ENCODE results near the gene SF3A1.

- TF ChIP-seq, protein P1, sequence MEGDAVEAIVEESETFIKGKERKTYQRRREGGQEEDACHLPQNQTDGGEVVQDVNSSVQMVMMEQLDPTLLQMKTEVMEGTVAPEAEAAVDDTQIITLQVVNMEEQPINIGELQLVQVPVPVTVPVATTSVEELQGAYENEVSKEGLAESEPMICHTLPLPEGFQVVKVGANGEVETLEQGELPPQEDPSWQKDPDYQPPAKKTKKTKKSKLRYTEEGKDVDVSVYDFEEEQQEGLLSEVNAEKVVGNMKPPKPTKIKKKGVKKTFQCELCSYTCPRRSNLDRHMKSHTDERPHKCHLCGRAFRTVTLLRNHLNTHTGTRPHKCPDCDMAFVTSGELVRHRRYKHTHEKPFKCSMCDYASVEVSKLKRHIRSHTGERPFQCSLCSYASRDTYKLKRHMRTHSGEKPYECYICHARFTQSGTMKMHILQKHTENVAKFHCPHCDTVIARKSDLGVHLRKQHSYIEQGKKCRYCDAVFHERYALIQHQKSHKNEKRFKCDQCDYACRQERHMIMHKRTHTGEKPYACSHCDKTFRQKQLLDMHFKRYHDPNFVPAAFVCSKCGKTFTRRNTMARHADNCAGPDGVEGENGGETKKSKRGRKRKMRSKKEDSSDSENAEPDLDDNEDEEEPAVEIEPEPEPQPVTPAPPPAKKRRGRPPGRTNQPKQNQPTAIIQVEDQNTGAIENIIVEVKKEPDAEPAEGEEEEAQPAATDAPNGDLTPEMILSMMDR (IDR thresholded peaks at IDR 0.05; ENCODE audit: low read depth, low read length), result no peak
- TF ChIP-seq EZH2phosphoT487 (IDR thresholded peaks at IDR 0.05; ENCODE audit: low read depth), result no peak
These were observed 8.3 kb downstream of the SF3A1 start for GRCh38 chr22:30348404-30348803.

All from OCI-LY3 (cell line).